ENCODE measurements around the gene LAMTOR2. TPM values are rescaled to one million over a fixed set of nuclear protein-coding genes. Genes with fewer than 3 reads are reported as not detected.

Gene LAMTOR2
- total and polyA plus RNA-seq, 10 of the 15 experiments (the other 5 are each of a cell fraction or from before 2014, with no cell fraction given), result 71.9 to 264 (median 97.0) TPM

GRCh38 chr1:156020293-156021092 lies 34.1 kb upstream of the LAMTOR2 start, which contains the start of gene SSR2 (continued):
- TF ChIP-seq PRDM15 (CRISPR knock-in tag; IDR thresholded peaks at IDR 0.05) (no peak), ZZZ3 (IDR thresholded peaks at IDR 0.05; ENCODE audit: control insufficient read depth, insufficient read length, low read depth) (no peak), RB1 (IDR thresholded peaks at IDR 0.05; ENCODE audit: borderline replicate concordance) (no peak), EP300 (IDR thresholded peaks at IDR 0.05; ENCODE audit: borderline replicate concordance in 1 of 2, control insufficient read depth in 1 of 2, low read depth in 2 of 2, low read length in 2 of 2) (no peak), RUNX3 (IDR thresholded peaks at IDR 0.05; ENCODE audit: low read length) (peak; percentile 63), CREB1 (IDR thresholded peaks at IDR 0.05; ENCODE audit: low read depth) (peak; percentile 89), IRF3 (IDR thresholded peaks at IDR 0.05) (0 out of 2 replicates have a peak, but pooled peaks have one; percentile 21), NFIC (IDR thresholded peaks at IDR 0.05; ENCODE audit: low read depth, low read length) (no peak), ZNF687 (IDR thresholded peaks at IDR 0.05) (no peak), RAD21 (IDR thresholded peaks at IDR 0.05; ENCODE audit: insufficient read depth, low read depth, low read length) (no peak), YY1 (IDR thresholded peaks at IDR 0.05; ENCODE audit: low read depth, low read length) (peak; percentile 34; the same call in 1 of the 2 replicates), HDAC6 (IDR thresholded peaks at IDR 0.05; ENCODE audit: unreplicated experiment) (no peak), SIN3A (IDR thresholded peaks at IDR 0.05; ENCODE audit: low read depth, low read length) (peak; percentile 68; the same call in 1 of the 2 replicates), TCF12 (IDR thresholded peaks at IDR 0.05; ENCODE audit: low read depth, low read length) (no peak), E4F1 (IDR thresholded peaks at IDR 0.05; ENCODE audit: borderline replicate concordance, partially characterized antibody) (peak; percentile 51), BRCA1 (IDR thresholded peaks at IDR 0.05; ENCODE audit: low read depth, low read length) (no peak), MYB (IDR thresholded peaks at IDR 0.05; ENCODE audit: borderline replicate concordance, low read depth, low read length) (no peak), IKZF1 (conservative IDR thresholded peaks at IDR 0.05) (peak; percentile 74)

Data from GM12878 (cell line).